Vagina (tissue), 2 donors: ENCODE results near the gene NUMB.

ENCODE experiments used
- CTCF ChIP-seq, 3 experiments: fragments of 450-650 bp in 2 of 3; fragments of 200-600 bp in 1 of 3; sonication (generic) in 1 of 3; IDR thresholded peaks; one replicate each; pipeline ENCODE4 v1.5.1; 2017 to 2019; ENCODE audit warnings: antibody characterized with exemption in 3 of 3, mild to moderate bottlenecking in 2 of 3, moderate library complexity in 2 of 3
- POLR2A ChIP-seq, 2 donors: fragments of 450-650 bp; IDR thresholded peaks; one replicate each; pipeline ENCODE4 v1.6.1; 2017; ENCODE audit warnings: antibody characterized with exemption in 2 of 2, mild to moderate bottlenecking in 2 of 2, moderate library complexity in 2 of 2

- TF ChIP-seq CTCF (IDR thresholded peaks at IDR 0.05) (no peak), POLR2A (IDR thresholded peaks at IDR 0.05) (no peak)
Measured at GRCh38 chr14:73333031-73333430, 125.3 kb downstream of the NUMB start.
